Occipital lobe (tissue), 2 donors: ENCODE measurements around the gene AGBL5. TPM values are rescaled to one million over a fixed set of nuclear protein-coding genes. Genes with fewer than 3 reads are reported as not detected.
"Not testable (repeated sequence)": the region's sequence is repeated elsewhere in the genome, so short reads cannot be mapped to it uniquely, and the experiment has no call there.

Experiments
- DNase-seq: peaks from one replicate; lab custom pipeline; 2025; lab: John Stamatoyannopoulos, UW
- total RNA-seq: library from RNA; depleted of rRNA; stranded (reverse); fragments of >200 nt; gene quantifications from one replicate; pipeline ENCODE4 v1.2.3, GENCODE V29; 2014

AGBL5 gene
- total RNA-seq, 1 donor from 2014 or later, result 17.5 TPM

DNA sequence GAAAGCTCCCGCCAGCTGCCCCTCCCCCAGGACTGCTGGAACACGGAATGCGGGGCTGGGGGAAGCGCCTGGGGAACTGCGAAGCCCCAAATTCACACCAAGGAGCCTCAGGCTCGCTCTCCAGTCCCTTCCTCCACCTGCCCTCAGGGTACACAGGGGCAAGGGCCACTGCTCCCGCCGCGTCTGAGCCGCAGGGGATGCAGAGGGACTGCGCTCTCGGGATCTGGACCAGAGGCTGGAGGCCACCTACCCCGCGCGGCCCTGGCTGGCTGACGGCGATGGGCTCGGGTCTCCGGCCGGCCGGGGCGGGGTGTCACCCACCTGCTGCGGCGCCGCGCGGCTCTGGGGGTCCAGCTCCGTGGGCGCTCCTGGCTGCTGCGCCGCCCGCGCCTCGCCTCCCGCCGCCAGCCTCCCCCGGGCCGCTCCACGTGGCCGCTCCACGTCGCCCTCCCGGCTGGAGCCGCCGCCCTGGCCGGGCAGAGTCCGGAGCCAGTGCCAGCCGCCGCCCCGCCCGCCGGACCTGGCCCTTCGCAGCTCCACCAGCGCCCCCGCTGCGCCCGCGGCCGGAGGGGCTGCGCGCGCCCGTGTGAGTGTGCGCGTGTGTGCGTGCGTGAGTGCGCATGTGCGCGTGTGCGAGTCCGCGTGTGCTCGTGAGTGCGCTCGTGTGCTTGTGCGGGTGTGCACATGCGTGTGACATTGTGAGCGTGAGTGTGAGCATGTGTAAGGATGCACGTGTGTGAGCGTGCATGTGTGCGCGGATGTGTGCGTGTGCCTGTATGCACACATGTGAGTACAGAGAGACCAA is 67.3 kb downstream of the AGBL5 start, which contains the start of gene CGREF1:
TSS of gene CGREF1 (minus strand) at position 604 of the 805 bp plus-strand sequence. CDS start 14,762 bp downstream, outside the sequence.
- DNase-seq, result no peak

DNA sequence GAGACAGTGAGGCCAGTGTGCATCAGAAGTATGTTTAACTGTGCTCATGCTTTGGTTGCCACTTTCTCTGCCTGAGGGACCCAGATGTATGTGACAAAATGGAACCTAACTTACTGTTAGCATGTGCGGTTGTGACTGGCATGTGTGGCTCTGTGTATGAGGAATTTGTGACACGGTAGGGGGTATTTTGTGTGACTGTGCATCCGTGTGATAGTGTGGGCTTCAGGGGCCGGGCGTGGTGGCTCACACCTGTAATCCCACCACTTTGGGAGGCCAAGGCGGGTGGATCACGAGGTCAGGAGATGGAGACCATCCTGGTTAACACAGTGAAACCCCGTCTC is 67.8 kb downstream of the AGBL5 start:
- not testable (repeated sequence) for DNase-seq

Other genes with a start within 250 kb of the AGBL5 start
- gene DPYSL5, start 203.5 kb upstream of the AGBL5 start, total RNA-seq, result 128 TPM
- gene MAPRE3, start 81.0 kb upstream of the AGBL5 start, total RNA-seq, result 15.4 TPM
- gene TMEM214, start 18.7 kb upstream of the AGBL5 start, total RNA-seq, result 7.8 TPM
- gene OST4, start 20.0 kb downstream of the AGBL5 start, total RNA-seq, result 132 TPM
- 4.5 TPM for gene EMILIN1, start 26.9 kb downstream of the AGBL5 start, total RNA-seq
- gene KHK, start 35.1 kb downstream of the AGBL5 start, total RNA-seq, result 6.2 TPM
- 17.3 TPM for gene CGREF1, start 67.5 kb downstream of the AGBL5 start, total RNA-seq
- 0.31 TPM for gene ABHD1, start 72.1 kb downstream of the AGBL5 start, total RNA-seq
- gene PREB, start 83.0 kb downstream of the AGBL5 start, total RNA-seq, result 19.0 TPM
- not detected for gene PRR30, start 87.7 kb downstream of the AGBL5 start, total RNA-seq
- gene TCF23, start 97.3 kb downstream of the AGBL5 start, total RNA-seq, result not detected
- 43.7 TPM for gene ATRAID, start 160.4 kb downstream of the AGBL5 start, total RNA-seq
- gene SLC5A6, start 160.6 kb downstream of the AGBL5 start, total RNA-seq, result 15.6 TPM
- gene CAD, start 165.7 kb downstream of the AGBL5 start, total RNA-seq, result 16.2 TPM
- 0.47 TPM for gene SLC30A3, start 211.4 kb downstream of the AGBL5 start, total RNA-seq
- gene DNAJC5G, start 223.8 kb downstream of the AGBL5 start, total RNA-seq, result not detected
- gene TRIM54, start 230.8 kb downstream of the AGBL5 start, total RNA-seq, result not detected